NCI-H1930 (cell line): Measurements from ENCODE around the gene PPFIA2.

ENCODE experiments used
- DNase-seq, 2 experiments: peaks; one replicate each; lab custom pipeline; 2025; lab: John Stamatoyannopoulos, UW

PPFIA2 gene

DNA sequence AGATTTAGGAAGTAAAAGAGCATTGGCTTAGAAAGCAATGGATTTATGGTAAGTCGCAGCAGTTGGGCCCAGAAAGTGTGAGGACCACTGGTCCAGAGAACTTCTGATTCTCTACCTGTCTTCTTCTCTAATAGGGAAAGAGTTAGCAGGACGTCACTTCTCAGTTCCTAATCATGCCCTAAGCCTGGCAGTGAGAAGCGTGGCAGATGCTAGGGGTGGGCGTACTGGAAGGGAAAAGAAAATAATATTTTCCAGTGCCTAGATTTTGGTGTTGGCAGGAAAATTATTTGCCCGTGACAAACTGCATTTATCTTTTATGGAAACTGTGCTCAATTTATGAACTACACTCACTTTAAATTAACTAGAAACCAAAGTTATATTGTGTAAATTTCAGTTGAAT lies 212.3 kb downstream of the PPFIA2 start:
- DNase-seq: no peak

DNA sequence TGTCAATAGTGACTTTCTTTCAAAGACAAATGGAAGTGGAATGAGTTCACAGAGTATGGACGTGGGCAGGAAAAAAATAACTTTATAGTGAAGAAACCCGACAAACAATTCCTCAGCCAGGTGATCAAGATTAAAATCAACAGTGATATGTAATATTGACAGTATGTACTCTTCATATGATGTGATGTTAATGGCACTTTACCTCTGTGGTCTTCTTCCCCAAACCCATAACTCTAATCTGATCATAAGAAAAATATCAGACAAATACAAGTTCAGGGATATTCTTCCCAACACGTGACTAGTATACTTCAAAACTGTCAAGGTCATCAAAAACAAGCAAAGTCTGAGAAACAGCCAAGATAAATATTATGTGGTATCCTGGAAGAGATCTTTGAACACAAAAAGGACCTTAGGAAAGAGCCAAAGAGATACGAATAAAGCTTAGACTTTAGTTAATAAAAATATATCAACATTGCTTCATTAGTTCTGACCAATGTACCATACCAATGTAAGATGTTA lies 215.5 kb downstream of the PPFIA2 start:
- DNase-seq: no peak

DNA sequence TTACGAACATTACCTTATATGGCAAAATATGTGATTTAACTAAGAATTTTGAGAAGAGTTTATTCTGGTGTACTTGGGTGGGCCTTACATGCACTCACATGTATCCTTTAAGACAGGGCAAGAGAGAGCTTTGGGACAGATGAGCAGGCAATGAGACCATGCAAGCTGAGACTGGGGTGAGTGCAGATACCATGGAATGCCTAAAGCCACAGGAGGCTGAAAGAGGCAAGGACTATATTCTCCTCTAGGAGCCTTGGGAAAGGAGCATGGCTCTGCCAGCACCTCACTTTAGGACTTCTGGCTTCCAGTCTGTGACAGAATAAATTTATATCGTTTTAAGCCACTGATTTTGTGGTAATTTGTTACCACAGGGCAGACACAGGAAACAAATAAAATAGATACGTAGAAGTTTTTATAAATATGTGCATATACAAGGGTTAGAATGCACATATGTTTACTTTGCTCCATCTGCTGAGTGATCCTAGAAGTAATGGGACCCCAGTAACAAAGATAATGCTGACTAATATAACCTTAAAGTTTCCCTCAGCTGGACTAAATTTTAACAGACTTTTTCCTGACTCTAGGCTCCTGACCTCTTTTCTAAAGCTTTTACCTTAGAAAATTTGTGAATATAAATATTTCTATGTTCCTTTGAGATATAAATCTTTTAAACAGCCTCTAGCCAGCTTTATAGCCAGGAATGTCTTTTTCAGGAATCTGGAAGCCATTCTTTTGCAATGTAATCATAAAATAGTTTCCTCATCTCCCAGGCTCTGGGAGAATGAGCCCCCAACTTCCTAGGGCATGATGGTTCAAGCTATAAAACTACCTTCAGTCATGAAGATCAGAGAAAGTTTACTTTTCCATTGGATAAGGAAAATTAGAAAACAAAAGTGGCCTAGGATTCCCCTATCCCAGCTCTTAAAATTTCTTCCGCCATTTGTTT lies 216.8 kb downstream of the PPFIA2 start:
- no peak for DNase-seq

DNA sequence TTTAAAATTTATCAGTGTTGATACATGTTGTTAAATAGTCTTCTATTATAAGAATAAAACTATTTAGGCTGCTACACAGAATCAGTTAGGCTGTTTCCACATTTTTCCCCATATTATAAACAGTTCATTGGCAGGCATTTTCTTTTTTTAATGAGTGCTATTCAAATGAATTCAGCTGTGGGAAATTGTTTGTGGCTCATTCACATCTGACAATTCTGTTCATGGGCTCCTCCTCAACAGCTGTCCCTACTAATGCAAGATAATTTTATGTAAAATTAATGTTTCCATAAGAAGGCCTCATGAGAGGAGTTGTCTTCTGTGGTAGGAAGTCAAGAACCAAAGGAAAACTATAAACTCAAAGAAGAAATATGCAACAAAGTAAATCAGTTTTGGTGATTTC lies 218.0 kb downstream of the PPFIA2 start:
- no peak for DNase-seq

DNA sequence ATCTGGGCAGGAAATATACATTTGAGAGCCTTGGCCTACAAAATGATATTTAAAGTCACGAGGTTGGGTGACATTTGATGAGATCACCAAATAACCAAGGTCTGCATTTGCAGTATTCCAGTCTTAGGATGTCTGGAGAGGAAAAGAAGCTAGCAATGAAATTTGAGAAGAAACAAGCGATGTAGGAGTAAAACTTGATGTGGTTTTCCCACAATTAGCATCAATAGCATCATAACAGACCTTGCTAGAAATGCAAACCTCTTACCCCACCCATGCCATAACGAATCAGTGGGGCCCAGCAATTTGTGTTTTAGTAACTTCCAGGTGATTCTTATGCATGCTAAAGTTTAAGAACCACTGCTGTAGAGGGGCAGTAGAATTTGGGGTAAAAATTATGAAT lies 219.9 kb downstream of the PPFIA2 start:
- no peak for DNase-seq

DNA sequence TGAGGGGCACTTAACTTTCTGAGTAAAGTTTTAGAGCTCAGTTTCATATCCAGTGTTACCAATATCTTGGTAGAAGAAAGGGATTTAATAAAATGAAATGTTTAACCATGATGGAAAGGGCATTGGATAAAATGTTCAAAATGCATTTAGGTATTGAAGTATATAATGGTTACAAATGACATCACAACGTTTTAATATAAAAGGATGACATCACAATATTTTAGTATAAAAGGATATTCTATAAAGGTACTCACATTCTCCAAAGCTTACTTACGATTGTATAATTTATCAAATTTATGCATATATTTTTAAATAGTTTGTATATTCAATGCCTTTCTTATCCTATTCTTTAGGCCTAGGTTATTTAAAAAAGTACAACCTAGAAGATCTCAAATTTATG lies 226.1 kb downstream of the PPFIA2 start:
- no peak for DNase-seq

DNA sequence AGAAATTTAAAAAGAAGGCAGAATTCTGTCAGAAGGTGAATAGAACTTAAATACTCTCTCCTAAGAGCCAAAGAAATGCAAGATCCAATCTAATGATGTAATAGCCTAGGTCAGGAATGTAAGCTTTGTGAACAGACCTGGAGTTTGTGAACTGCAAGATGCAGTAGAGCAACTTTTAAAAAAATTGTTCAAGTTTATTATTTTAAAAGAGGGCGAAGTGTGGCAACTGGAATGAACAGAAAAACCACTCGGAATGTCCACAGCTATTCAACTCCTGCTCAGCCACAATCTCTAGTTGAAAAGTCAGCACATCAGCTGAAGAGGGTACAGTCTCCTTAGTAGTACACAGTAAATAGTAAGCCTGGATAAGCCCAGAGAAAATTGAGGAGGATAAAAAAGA lies 228.8 kb downstream of the PPFIA2 start:
- DNase-seq: no peak

DNA sequence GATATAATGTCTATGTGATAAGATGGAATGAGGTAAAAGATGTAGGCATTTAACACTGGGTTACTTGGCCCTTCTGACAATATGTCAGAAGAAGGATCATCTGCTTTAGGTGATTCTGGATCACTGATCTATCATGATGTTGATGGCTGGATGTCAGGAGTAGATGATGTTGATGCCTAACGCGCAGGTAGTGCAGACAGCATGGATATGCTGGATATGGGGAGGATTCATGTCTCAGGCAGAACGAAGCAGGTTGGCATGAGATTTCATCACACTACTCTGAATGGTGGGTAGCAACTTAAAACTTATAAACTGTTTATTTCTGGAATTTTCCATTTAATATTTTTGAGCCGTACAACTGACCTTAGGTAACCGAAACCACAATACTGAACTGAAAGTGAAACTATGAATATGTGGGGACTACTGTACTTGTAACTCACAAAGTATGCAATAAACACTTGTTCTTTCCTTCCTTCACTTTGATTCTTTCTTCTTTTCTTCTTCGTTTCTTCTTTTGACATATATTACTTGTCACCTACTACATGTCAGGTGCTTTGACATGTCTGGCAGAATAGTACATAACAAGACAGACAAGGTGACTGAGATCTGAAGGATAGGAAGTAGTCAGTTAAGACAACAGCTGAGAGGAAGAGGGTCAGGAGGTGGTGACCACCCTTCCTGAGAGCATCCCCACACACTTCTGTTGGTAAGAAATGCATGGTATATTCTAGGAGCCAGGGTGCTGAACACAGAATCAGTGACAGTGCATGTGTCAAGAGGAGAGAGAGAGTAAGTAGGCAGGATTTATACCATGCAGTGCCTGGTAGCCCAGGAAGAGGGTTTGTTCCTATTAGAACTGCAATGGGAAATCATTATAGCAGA lies 238.8 kb downstream of the PPFIA2 start:
- DNase-seq: no peak

DNA sequence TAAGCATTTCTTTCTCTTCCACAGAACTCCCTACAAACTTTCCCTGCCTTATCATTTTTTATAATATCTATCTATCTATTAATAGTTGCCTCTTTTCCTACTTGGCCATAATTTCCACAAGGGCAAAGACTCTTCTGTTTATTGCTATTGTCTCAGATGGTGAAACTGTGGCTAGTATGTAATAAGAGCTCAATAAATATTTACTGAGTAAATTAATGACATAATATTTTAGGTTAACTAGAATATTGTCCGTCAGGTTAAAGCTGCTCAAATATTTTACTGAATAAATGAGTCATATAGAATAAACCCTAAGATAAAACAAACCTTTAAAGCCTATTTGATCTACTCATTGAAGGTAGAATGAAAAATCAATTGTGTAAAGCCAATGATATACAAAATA lies 240.5 kb downstream of the PPFIA2 start:
- no peak for DNase-seq

DNA sequence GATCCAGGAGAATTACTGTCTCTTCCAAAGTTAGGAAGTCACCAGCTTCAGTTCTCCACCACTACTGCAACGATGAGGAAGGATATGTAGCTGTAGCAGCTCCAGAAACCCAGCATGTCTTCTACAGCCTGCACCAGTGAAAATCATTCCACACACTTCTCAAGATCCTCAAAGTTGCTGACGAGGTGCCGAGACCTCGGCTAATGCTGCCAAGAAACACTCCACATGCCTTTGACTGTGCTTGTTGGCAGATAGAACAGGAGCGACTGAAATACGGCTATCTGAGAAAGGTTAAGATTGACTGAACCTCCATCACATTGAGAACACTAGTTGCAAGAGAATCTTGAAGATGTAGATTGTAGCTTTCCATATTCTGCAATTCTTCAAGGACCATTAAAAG lies 241.9 kb downstream of the PPFIA2 start:
- DNase-seq: no peak

DNA sequence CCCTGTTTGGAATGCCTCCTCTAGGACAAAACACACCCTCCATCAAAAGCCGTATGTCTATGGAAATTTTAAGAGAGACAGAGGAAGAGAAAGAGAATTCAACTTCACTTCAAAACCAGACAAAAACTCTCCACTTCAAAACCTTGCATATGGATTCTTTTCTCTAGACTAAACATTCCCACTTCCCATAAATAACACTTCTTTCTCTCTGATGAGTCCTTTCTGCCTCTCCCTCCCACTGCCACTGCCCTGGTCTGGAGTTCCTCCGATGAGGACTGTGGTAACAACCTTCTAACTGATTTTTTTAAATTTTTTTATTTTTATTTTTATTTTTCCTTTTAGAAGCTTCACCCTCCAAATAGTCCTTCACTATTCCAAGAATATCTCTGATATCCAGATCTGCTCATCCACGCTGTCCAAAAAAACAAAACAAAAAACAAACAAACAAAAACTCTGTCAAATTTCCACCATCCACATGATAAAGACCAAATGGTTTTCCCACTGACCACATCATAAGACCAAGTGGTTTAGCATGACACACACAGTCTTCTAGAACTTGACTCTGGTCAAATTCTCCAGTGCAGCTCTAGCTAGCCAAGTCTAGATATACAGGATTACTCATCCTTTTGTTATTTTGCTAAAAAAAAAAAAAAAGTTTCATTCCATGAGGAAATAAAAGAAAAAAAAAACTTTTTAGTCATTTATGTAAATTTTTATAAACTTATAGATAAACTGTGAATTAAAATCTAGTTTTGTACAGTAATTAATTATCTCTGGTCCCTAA lies 256.0 kb downstream of the PPFIA2 start:
- no peak for DNase-seq

DNA sequence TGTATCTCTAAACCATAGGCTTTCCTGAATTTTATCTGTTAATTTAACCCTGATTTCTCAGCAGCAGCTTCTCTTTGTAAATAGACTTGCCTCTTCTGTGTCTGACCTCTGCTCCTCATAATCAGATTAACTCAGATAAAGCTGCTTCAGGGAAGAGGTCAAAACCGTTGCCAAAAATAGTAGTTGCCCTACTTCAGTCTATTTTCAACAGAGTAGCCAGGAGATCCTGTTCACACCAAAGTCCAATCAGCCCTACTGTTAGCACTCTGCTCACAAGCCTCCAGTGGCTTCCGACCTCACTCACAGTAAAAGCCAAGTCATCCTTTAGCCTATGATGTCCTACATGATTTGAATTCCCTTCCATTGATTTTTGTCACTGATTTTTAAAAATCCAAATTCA lies 258.4 kb downstream of the PPFIA2 start:
- DNase-seq: no peak

DNA sequence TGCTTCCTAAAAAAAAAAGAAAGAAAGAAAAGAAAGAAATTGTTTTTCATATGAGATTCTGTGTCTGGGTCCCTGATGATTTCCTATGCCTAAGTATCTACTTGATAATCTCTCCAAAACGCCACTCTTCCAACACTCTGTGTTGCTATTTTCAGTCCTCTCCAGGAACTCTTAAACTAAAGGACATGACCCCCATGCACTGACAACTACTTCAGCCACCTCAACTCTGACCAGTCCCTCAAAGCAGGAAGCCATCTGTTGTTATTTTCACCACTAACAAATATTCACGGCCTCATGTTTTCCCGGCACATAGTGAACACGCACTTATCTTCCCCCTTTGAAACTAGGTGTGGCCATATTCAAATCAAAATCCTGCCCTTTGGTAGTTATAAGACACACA lies 259.3 kb downstream of the PPFIA2 start:
- no peak for DNase-seq

DNA sequence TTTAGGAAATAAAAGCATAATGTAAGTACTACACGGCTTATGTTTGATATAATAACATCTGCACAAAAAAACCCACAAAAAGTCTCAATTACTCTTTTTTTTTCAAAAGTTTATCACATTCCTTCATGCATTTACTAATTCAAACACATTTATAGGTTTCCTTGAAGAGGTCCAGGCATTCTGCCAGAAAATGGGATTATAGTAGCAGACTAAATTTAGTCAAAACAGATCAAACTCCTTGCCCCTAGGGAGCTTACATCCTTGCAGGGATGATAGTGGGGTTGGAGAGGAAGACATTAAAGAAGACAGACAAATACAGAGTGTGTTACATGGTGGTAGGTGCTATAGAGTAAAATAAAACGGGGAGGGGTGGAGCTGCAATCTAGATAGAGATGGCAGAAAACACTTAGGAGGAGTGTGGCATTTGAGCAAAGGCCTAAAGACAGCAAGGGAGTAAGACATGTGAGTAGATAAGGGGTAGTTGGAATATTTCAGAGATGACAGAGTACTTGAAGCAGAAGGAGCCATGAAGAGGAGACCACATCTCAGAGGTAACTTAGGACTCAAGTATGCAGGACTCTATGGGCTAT lies 266.9 kb downstream of the PPFIA2 start:
- DNase-seq: no peak

DNA sequence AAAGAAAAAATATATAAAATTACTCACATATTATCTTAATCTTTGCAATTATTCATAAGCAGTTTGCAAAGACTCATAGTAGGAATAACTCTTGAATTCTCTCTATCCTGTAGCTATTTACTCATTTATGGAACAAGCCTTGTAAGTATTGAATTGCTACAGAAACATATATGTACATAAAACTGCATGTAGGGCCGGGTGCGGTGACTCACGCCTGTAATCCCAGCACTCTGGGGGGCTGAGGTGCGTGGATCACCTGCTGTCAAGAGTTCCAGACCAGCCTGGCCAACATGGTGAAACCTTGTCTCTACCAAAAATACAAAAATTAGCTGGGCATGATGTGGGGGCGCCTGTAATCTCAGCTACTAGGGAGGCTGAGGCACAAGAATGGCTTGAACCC lies 286.2 kb downstream of the PPFIA2 start:
- DNase-seq: no peak

DNA sequence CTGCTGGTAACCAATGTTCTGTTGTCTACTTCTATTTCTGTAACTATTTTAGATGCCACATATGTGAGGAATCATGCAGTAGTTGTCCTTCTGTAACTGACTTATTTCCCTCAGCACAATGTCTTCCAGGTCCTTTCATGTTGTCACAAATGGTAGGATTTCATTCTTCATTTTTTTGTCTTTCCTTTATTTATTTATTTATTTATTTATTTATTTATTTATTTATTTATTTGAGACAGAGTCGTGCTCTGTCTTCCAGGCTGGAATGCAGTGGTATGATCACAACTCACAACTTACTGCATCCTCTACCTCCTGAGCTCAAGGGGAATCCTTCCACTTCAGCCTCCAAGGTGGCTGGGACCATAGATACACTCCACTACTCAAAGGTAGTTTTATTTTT lies 288.2 kb downstream of the PPFIA2 start:
- DNase-seq: no peak

DNA sequence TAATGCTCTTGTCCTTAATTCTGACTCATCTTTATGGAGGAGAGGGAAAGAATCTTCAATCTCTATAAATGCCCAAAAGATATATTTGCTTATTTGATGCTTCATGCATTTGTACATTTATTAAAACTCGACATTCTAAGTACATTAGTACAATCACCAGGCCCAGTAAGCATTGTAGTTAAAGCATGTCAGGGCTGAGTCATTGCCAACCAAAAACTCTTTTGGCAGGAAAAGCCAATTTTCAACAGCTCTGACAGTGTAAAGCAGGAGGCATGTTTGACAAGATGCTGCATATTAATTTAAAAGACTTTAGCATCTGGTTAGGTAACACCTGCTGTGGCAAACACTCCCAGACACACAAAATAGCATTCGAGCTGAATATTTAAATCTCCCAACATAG lies 290.9 kb downstream of the PPFIA2 start:
- DNase-seq: no peak

DNA sequence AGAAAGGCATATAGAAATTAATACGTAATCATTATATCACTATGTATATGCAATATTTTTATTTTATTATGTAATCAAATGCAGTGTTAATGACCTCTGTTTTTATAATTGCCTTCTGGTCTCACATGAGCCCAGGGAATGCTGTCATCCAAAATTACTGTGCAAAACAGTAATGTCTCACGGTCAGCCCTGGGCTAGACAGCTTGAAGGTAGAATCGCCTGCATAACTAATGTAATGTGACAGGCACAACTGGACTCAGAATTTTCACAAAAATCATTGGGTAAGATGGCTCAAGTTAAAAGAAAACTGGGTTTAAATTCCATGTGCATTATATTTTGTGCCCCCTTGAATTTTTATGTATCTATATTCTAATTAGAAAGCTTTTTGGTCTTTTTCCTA lies 293.3 kb downstream of the PPFIA2 start:
- no peak for DNase-seq

DNA sequence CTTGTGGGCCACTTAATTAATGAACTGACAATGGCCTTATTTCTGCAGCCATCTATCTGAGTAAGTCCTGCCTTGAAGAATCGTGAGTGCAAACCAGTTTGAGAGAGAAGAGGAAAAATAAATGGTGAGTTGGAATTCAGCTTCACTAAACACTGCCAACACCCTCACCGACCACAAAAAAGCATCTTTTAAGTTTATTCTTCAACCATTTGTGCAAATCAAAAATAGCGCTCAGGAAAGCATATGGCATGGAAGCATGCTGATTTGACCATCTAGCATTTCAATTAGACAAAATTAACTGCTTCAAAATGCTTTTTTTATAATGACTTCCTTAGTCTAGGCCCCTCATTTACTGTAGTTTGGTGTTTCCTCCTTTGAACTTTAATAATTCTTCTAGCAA lies 294.0 kb downstream of the PPFIA2 start:
- no peak for DNase-seq

DNA sequence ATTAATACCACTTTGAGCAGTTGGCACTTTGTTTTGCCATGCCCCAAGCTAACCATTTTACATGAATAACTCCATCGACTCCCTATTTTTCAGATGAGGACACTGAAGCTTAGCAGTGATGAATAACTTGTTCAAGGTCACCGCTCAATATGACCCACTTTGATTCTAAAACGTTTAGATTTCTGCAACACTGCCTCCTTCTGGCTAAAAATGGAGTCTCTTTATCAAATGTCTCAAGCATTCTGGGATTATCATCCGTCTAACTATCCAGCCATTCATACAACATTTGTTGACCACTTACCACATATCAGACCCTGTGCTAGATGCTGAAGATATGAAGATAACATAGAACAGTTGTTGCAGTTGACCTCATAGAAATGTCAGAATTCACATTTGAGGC lies 298.0 kb downstream of the PPFIA2 start:
- no peak for DNase-seq

DNA sequence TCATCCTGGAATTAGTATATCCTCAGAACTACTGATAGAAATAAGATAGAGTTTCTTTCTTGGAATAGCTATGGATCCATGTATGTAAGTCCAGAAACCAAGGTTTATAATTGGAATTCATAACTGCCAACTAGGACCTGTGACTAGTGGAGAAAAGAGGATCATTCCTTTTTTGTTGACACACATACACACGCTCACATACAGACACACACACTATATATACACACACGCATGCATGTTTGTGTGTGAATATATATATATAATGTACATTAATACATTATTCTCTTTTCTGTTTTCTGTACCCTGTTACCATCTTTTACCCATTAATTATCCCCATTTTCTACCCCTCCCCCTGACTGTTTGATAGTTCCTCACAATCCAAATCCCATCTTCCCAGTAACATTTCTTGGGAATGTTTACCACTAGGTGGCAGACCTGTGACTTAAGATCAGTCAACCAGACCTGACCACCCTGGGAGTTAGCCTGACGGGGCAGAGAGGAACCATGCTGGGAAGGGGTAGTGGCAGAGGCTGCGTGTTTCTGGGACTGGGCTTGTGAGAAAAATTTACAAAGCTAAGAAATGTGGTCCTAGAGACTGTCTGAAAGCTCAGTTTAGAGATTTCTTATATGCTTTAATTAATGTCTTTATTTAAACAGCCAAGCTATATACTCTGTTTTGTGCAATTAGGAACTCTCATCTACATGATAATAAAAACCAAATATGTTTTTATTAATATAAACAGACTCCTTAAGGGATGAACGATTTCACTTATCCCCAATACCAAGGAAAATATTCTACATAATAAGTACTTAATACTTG lies 308.0 kb downstream of the PPFIA2 start:
- no peak for DNase-seq
